OCI-LY7 (cell line): ENCODE data around the gene GPR25. TPM values are rescaled to one million over a fixed set of nuclear protein-coding genes. Genes with fewer than 3 reads are reported as not detected.

Source experiments
- BruUV-seq: library from RNA; stranded (reverse); fragments of 400-500 nt; replicated peaks from 2 replicates; lab custom pipeline; 2021; lab: Mats Ljungman, UMichigan
- CTCF ChIA-PET: fragments of 300-600 bp; sonication (Branson Sonifier 250); formaldehyde crosslinking; loops from one replicate; lab custom pipeline; 2022; ENCODE audit warnings: antibody characterized with exemption; ENCODE audit not compliant: unreplicated experiment; lab: Charles Lee
- POLR2A ChIA-PET: fragments of 300-600 bp; sonication (Branson Sonifier 250); formaldehyde crosslinking; loops from one replicate; lab custom pipeline; 2022; ENCODE audit warnings: antibody characterized with exemption; lab: Charles Lee
- DNase-seq: peaks from one replicate; pipeline ENCODE4 v3.0.0-alpha.2; 2015; ENCODE audit warnings: low spot score
- H2AFZ ChIP-seq: fragments of 200-600 bp; sonication (generic), shearing (Covaris generic); 2 replicates; pipeline ENCODE4 v1.6.1; 2014; ENCODE audit warnings: mild to moderate bottlenecking, antibody characterized with exemption, low read length, moderate library complexity
- H3K27ac ChIP-seq: fragments of 200-600 bp; sonication (generic); 2 replicates; pipeline ENCODE4 v1.5.1; 2014; ENCODE audit warnings: mixed run types, low read depth, mild to moderate bottlenecking, moderate library complexity, low read length, inconsistent platforms; ENCODE audit not compliant: poor library complexity, severe bottlenecking
- H3K36me3 ChIP-seq: fragments of 200-600 bp; sonication (generic); 2 replicates; pipeline ENCODE4 v1.6.1; 2014; ENCODE audit warnings: mild to moderate bottlenecking, antibody characterized with exemption, low read length, moderate library complexity, mixed read lengths; ENCODE audit not compliant: insufficient read depth
- H3K4me1 ChIP-seq: fragments of 200-600 bp; sonication (generic); 2 replicates; pipeline ENCODE4 v1.5.1; 2014; ENCODE audit warnings: mild to moderate bottlenecking, low read length; ENCODE audit not compliant: insufficient read depth, poor library complexity, severe bottlenecking
- H3K4me2 ChIP-seq: fragments of 200-600 bp; sonication (generic); 2 replicates; pipeline ENCODE4 v1.6.1; 2014; ENCODE audit warnings: mild to moderate bottlenecking, low read length
- H3K4me3 ChIP-seq: fragments of 200-600 bp; sonication (generic); 2 replicates; pipeline ENCODE4 v1.5.1; 2014; ENCODE audit warnings: mild to moderate bottlenecking, low read depth, low read length; ENCODE audit not compliant: poor library complexity, severe bottlenecking
- H3K79me2 ChIP-seq: fragments of 200-600 bp; sonication (generic); 2 replicates; pipeline ENCODE4 v1.6.1; 2016; ENCODE audit warnings: low read depth, mild to moderate bottlenecking, low read length, moderate library complexity, mixed read lengths; ENCODE audit not compliant: insufficient read depth
- H3K9me2 ChIP-seq: fragments of 200-600 bp; sonication (generic); 2 replicates; pipeline ENCODE4 v1.6.1; 2016; ENCODE audit warnings: mild to moderate bottlenecking, low read length, mixed read lengths; ENCODE audit not compliant: insufficient read depth
- H3K9me3 ChIP-seq: fragments of 200-600 bp; sonication (generic); 2 replicates; pipeline ENCODE4 v1.6.1; 2014; ENCODE audit warnings: mild to moderate bottlenecking, mixed run types, low read length, mixed read lengths
- H4K20me1 ChIP-seq: fragments of 200-600 bp; sonication (generic); 2 replicates; pipeline ENCODE4 v1.6.1; 2014; ENCODE audit warnings: mild to moderate bottlenecking, antibody characterized with exemption, low read length, moderate library complexity, mixed read lengths; ENCODE audit not compliant: insufficient read depth
- EZH2phosphoT487 ChIP-seq: fragments of 200-600 bp; sonication (generic); IDR thresholded peaks from 2 replicates; pipeline ENCODE4 v1.6.1; 2018; ENCODE audit warnings: low read depth, borderline replicate concordance, mild to moderate bottlenecking, mixed run types, antibody characterized with exemption, low read length, moderate library complexity, mixed read lengths
- intact Hi-C: fragments of 100-400 bp; cut with micrococcal nuclease; formaldehyde crosslinking; loops from one replicate; pipeline ENCODE4 v1.10.0; 2022; ENCODE audit not compliant: unreplicated experiment
- total RNA-seq, 2 experiments: library from RNA; depleted of rRNA in 1 of 2; stranded (reverse); fragments of >200 nt in 1 of 2; shearing (Covaris generic) in 1 of 2; gene quantifications; 2 replicates each; pipeline ENCODE4 v1.2.3, GENCODE V29; 2014 to 2022
- TF ChIP-seq, protein P1 (sequence below): fragments of 200-600 bp; sonication (generic); conservative IDR thresholded peaks from 2 replicates; pipeline ENCODE4 v1.5.1; 2014; ENCODE audit warnings: mild to moderate bottlenecking, antibody characterized with exemption, low read length, moderate library complexity, mixed read lengths

The GPR25 gene
- total RNA-seq, 2 experiments from 2014 or later = not detected

DNA sequence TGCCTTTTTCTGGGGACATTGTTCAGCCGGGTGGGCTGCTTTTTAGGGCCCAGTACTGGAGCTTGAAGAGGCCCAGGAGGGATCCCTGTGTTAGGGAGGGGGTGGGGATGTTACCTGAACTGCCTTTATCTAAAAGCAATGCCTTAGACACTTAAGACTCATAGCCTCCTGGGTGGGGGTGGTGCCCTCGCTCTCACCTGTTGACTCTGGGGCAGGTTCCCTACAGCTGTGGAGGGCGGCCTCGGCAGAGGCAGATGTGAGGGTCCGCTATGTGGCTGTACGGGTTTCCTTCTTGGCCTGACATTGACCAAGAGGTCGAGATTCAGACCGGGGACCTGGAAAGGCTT is 22.6 kb downstream of the GPR25 start:
- no peak overlapping the region for H3K4me2 ChIP-seq
- no peak overlapping the region for H3K27ac ChIP-seq
- no peak overlapping the region for H2AFZ ChIP-seq
- H3K4me1 ChIP-seq = no peaks in the 10 kb centered on the region
- no peaks in the 10 kb centered on the region for H3K36me3 ChIP-seq
- ChIA-PET POLR2A (interaction anchor here (0.7 kb wide), 1 partner anchor 21 kb away, joined by 5 read pairs; no protein-coding TSS in a partner anchor), CTCF (no interaction called here)
- H3K79me2 ChIP-seq = no peaks in the 10 kb centered on the region
- no peaks in the 10 kb centered on the region for H3K9me3 ChIP-seq
- no peaks in the 10 kb centered on the region for H4K20me1 ChIP-seq
- DNase-seq = no peak
- intact Hi-C loops = no loop called here
- no peaks in the 10 kb centered on the region for H3K9me2 ChIP-seq
- no TSS peak for BruUV-seq
- TF ChIP-seq, protein P1, sequence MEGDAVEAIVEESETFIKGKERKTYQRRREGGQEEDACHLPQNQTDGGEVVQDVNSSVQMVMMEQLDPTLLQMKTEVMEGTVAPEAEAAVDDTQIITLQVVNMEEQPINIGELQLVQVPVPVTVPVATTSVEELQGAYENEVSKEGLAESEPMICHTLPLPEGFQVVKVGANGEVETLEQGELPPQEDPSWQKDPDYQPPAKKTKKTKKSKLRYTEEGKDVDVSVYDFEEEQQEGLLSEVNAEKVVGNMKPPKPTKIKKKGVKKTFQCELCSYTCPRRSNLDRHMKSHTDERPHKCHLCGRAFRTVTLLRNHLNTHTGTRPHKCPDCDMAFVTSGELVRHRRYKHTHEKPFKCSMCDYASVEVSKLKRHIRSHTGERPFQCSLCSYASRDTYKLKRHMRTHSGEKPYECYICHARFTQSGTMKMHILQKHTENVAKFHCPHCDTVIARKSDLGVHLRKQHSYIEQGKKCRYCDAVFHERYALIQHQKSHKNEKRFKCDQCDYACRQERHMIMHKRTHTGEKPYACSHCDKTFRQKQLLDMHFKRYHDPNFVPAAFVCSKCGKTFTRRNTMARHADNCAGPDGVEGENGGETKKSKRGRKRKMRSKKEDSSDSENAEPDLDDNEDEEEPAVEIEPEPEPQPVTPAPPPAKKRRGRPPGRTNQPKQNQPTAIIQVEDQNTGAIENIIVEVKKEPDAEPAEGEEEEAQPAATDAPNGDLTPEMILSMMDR = no peak
- TF ChIP-seq EZH2phosphoT487 = no peak
- no peak overlapping the region for H3K4me3 ChIP-seq

DNA sequence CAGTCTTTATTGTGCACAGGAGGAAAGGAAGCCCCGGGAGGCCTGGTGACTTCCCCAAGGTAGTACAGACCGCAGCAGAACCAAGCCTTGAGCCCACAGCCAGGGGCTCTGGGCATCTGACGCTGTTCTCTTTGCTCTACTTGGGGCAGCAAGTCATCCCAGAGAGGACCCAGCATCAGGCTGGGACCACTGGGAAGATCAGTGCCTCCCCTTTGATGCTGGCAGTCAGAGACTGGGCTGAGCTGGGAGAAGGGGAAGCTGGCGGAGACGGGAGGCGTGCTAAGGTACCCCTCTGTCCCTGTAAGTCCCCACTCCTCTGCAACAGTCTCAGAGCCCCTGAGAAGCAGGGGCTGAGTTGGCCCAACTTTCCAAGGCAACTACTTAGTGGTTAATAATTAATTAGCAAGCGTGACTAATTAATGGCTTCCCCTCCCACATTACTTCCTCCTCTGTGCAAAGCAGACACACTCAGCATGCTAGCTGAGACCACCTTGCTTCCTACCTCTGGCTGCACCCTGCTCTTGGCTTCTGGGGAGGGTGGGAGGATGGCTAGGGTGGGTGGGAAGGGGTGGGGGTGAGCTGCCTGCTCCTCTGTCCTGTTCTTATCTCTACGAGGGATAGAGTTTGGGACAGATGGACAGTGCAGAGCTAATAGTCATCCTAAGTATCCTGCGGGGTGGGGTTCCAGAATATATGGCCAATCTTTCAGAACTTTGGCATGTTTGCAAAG is 23.2 kb downstream of the GPR25 start:
- Histone ChIP-seq H3K4me2 (no peak overlapping the region), H3K4me1 (no peaks in the 10 kb centered on the region), H3K4me3 (no peak overlapping the region), H3K9me3 (no peaks in the 10 kb centered on the region), H3K36me3 (no peaks in the 10 kb centered on the region), H3K27ac (no peak overlapping the region), H3K9me2 (no peaks in the 10 kb centered on the region), H3K79me2 (no peaks in the 10 kb centered on the region), H4K20me1 (no peaks in the 10 kb centered on the region), H2AFZ (no peak overlapping the region)
- no peak for DNase-seq
- ChIA-PET POLR2A (interaction anchor here (1.3 kb wide), 1 partner anchor 11 kb away, joined by 4 read pairs; no protein-coding TSS in a partner anchor), CTCF (no interaction called here)
- no TSS peak for BruUV-seq
- TF ChIP-seq, protein P1 = no peak
- no peak for TF ChIP-seq EZH2phosphoT487
- intact Hi-C loops = no loop called here

DNA sequence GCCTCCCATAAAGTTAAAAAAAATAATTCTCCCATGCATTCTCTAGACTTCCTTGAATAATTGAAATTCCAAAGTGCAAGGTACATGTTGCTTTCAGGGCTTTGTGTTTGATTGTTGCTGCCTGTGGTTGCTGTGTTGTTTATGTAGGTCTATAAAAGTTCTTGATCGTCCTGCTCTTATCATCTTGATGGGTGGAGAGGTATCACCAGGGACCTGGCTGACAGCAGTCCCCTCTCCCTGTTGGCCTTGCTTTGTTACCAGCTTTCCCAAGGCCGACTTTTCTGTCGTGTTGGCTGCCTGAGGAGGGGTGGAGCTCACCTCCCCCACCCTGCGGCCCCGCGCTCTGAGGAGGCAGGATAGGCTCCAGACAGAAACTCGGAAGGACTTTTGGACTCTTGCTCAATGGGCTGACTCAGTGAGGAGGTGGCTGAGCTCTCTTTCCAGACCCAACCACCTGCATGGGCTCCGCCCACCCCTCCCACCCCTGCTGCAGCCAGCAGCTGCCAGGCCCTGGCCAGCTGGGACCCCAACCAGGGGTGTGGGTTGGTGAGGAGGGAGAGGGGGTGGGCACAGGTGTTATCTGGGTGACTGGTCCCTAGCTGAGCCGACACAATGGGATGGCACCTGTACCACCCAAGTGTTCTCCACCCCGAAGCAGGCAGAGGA is 23.9 kb downstream of the GPR25 start:
- Histone ChIP-seq H3K79me2 (no peaks in the 10 kb centered on the region), H3K4me2 (no peak overlapping the region), H3K36me3 (no peaks in the 10 kb centered on the region), H3K9me3 (no peaks in the 10 kb centered on the region), H4K20me1 (no peaks in the 10 kb centered on the region), H3K4me3 (no peak overlapping the region), H3K9me2 (no peaks in the 10 kb centered on the region), H3K27ac (no peak overlapping the region), H2AFZ (no peak overlapping the region), H3K4me1 (no peaks in the 10 kb centered on the region)
- intact Hi-C loops = no loop called here
- no TSS peak for BruUV-seq
- DNase-seq = no peak
- CTCF ChIA-PET = no interaction called here
- TF ChIP-seq, protein P1 = no peak
- TF ChIP-seq EZH2phosphoT487 = no peak
- POLR2A ChIA-PET = interaction anchor here (1.3 kb wide), 1 partner anchor 10 kb away, joined by 4 read pairs; no protein-coding TSS in a partner anchor
